PFSK-1 (cell line): ENCODE measurements around the gene LRRC28.

Experiments
- FOXP2 ChIP-seq: optimal IDR thresholded peaks from 2 replicates; pipeline ENCODE3; 2011; ENCODE audit warnings: borderline replicate concordance, control low read depth, inconsistent platforms; ENCODE audit not compliant: insufficient read depth; ENCODE audit errors: extremely low read length, extremely low read depth
- POLR2AphosphoS5 ChIP-seq: IDR thresholded peaks from 2 replicates; pipeline ENCODE4 v1.6.1; 2012; ENCODE audit warnings: low read depth, mild to moderate bottlenecking, control low read depth, low read length, moderate library complexity
- REST ChIP-seq, 2 experiments: IDR thresholded peaks; 2 replicates each; pipeline versions ENCODE4 v1.6.1 to v1.8.0; 2011 to 2012; ENCODE audit warnings: low read depth in 2 of 2, low read length in 2 of 2, control low read depth in 1 of 2, inconsistent platforms in 1 of 2, mild to moderate bottlenecking in 1 of 2, moderate library complexity in 1 of 2; ENCODE audit not compliant: insufficient read depth in 1 of 2
- SIN3A ChIP-seq: IDR thresholded peaks from 2 replicates; pipeline ENCODE4 v1.6.1; 2012; ENCODE audit warnings: mild to moderate bottlenecking, low read length, moderate library complexity, borderline replicate concordance; ENCODE audit not compliant: insufficient read depth
- TAF1 ChIP-seq: IDR thresholded peaks from 2 replicates; pipeline ENCODE4 v1.6.1; 2012; ENCODE audit warnings: low read length, control low read depth, borderline replicate concordance; ENCODE audit not compliant: insufficient read depth

Gene LRRC28

DNA sequence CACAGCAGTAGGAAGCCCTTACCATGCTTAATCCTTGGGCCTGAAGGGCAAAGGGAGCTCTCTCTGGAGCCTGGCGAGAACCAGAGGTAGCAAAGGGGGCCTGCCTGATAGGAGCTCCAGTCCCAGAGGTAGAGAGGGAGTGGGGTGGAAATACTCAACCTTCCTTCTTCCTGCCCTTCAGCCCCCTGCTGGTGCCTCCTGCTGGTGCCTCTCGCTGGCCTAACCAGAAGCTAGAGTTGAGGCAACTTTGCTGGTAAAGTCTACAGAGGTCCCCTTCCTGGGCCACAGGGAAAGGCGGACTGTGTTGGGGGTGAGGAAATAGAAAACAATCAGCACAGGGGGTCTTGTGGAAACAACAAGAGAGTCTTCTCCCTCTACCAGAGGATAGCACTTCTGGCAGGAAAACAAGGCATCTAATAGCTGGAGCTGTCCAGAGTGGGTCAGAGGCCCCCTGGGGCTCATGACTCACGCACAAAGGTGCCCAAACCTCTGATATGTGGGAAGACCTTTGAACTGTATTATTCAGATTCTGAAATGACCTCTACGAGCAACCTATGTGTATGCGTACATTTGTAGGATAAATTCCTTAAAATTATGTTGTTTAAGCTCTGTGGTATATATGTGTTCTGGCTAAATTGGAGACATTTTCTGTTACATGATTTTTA is 133.9 kb downstream of the LRRC28 start:
- TF ChIP-seq FOXP2 (no peak), SIN3A (no peak), TAF1 (no peak), REST (IDR thresholded peaks at IDR 0.05; ENCODE audit: insufficient read depth in 1 of 2, low read depth in 2 of 2, low read length in 2 of 2) (no peak)

- no peak for TF ChIP-seq REST (IDR thresholded peaks at IDR 0.05; ENCODE audit: insufficient read depth in 1 of 2, low read depth in 2 of 2, low read length in 2 of 2)
- TF ChIP-seq FOXP2 = no peak
- no peak for TF ChIP-seq POLR2AphosphoS5
- no peak for TF ChIP-seq TAF1
- TF ChIP-seq SIN3A = no peak
These were observed 134.6 kb downstream of the LRRC28 start for GRCh38 chr15:99385865-99386264.

- TF ChIP-seq FOXP2 (no peak), TAF1 (no peak), POLR2AphosphoS5 (no peak), SIN3A (no peak), REST (IDR thresholded peaks at IDR 0.05; ENCODE audit: insufficient read depth in 1 of 2, low read depth in 2 of 2, low read length in 2 of 2) (no peak)
These were observed 135.1 kb downstream of the LRRC28 start for GRCh38 chr15:99386391-99386790.

DNA sequence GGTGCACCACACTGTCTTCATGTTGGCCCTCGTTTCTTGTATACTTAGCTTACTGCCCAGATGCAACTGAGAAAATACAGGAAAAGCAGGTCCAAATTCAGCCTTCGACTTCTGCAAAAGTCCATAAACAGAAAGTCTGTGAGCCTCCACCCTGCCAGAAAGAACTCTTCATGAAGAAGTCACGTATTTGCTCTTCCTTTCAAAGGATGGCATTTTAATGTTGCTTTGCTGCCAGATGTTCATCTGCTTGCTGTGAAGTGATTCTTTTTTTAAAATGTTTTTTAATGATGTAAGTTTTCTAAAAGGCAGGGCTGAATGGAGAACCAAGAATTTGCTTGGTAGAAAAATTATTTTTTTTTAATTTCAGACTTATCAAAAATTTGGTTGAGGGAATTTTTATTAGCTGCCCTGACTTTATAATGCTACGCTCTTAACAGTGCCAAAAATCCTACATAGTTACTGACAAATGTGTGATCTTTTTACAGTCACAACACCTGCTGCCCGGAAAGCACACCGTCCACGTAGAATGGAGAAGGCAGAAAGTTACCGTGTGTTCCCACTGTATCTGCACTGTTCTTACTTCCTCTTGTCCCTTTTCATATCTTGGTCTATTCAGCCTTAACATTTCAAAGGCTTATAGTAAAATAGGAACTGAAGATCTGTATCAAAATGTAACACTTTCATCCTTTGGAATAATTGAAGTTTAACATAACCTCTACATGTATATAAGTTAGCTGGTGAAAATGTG is 136.3 kb downstream of the LRRC28 start:
- no peak for TF ChIP-seq POLR2AphosphoS5
- no peak for TF ChIP-seq FOXP2

- TF ChIP-seq POLR2AphosphoS5 = no peak
These were observed 139.4 kb downstream of the LRRC28 start for GRCh38 chr15:99390667-99391066.

GRCh38 chr15:99393641-99394040 is 142.4 kb downstream of the LRRC28 start:
- TF ChIP-seq REST (IDR thresholded peaks at IDR 0.05; ENCODE audit: insufficient read depth in 1 of 2, low read depth in 2 of 2, low read length in 2 of 2) = no peak
- no peak for TF ChIP-seq TAF1
- TF ChIP-seq POLR2AphosphoS5 = no peak
- no peak for TF ChIP-seq SIN3A
- TF ChIP-seq FOXP2 = no peak
